ENCODE data around the gene SF3B4. TPM values are rescaled to one million over a fixed set of nuclear protein-coding genes. Genes with fewer than 3 reads are reported as not detected.

Gene SF3B4
- total and polyA plus RNA-seq, 2 of the 13 experiments (the other 11 are each of a cell fraction or from before 2014, with no cell fraction given): 13.8 to 14.8 TPM

- Histone ChIP-seq H3K27me3 (ENCODE audit: control insufficient read depth in 1 of 2, insufficient read depth in 2 of 2, low read length in 2 of 2) (no peaks in the 10 kb centered on the region), H3K9me3 (ENCODE audit: low read length) (no peaks in the 10 kb centered on the region), H3K4me2 (ENCODE audit: low read depth, low read length) (no peak overlapping the region), H3K79me2 (ENCODE audit: insufficient read depth, low read length) (no peaks in the 10 kb centered on the region), H4K20me1 (ENCODE audit: insufficient read depth, low read length) (no peaks in the 10 kb centered on the region), H3K4me3 (replicated peaks in 1 of 3; ENCODE audit: insufficient read depth in 1 of 3, low read depth in 2 of 3, low read length in 3 of 3) (no peak overlapping the region), H3K4me1 (ENCODE audit: insufficient read depth, low read length) (peaks cover 11% of the 10 kb centered on the region), H2AFZ (ENCODE audit: low read length) (no peak overlapping the region), H3K27ac (ENCODE audit: extremely low read length, insufficient read depth, low read length) (no peak overlapping the region), H3K9ac (ENCODE audit: insufficient read depth, low read depth, low read length) (no peak overlapping the region), H3K36me3 (replicated peaks in 1 of 2; ENCODE audit: control insufficient read depth in 1 of 2, insufficient read depth in 2 of 2, low read length in 2 of 2) (peaks cover 22 to 61% of the 10 kb centered on the region in 2 experiments)
- intact Hi-C loops (cut with micrococcal nuclease; ENCODE audit: unreplicated experiment) (loop anchor here (10.0 kb wide), 1 partner anchor 197 kb away; no protein-coding TSS in a partner anchor), in situ Hi-C loops (cut with HindIII; ENCODE audit: extremely low pct_ligation_motif_present, low pct_unique_long_range_greater_than_20kb) (loop anchor here (10.0 kb wide), 1 partner anchor 227 kb away; no protein-coding TSS in a partner anchor)
- no peak for TF ChIP-seq ZNF451 (CRISPR knock-in tag; IDR thresholded peaks at IDR 0.05)
- TF ChIP-seq GTF3A (CRISPR knock-in tag; conservative IDR thresholded peaks at IDR 0.05): no peak
- no peak for TF ChIP-seq MZF1 (CRISPR knock-in tag; IDR thresholded peaks at IDR 0.05; ENCODE audit: borderline replicate concordance)
- TF ChIP-seq KLF6 (CRISPR knock-in tag; IDR thresholded peaks at IDR 0.05): no peak
- no peak for TF ChIP-seq CBFB (CRISPR knock-in tag; IDR thresholded peaks at IDR 0.05)
- no peak for TF ChIP-seq ZNF446 (CRISPR knock-in tag; IDR thresholded peaks at IDR 0.05)
- no peak for TF ChIP-seq ZNF740 (CRISPR knock-in tag; IDR thresholded peaks at IDR 0.05)
- FAIRE-seq (no peak), DNase-seq (ENCODE audit: low spot score) (no peak), ATAC-seq (no peak)
- no TSS peak for BruUV-seq (replicated peaks)
- ChIA-PET POLR2A (no interaction called here), CTCF (ENCODE audit: low intra/inter-chr PET ratio, low total read pairs) (no interaction called here)
Observed at GRCh38 chr1:149967646-149968045, 40.0 kb upstream of the SF3B4 start.

GRCh38 chr1:149967041-149967440 lies 39.4 kb upstream of the SF3B4 start:
- no peaks in the 10 kb centered on the region for H3K79me2 ChIP-seq (ENCODE audit: insufficient read depth, low read length)
- DNase-seq (ENCODE audit: low spot score) (no peak), ATAC-seq (peak; percentile 39; the same call in 1 of the 3 replicates), FAIRE-seq (no peak)
- no TSS peak for BruUV-seq (replicated peaks)
- no peaks in the 10 kb centered on the region for H4K20me1 ChIP-seq (ENCODE audit: insufficient read depth, low read length)
- no peak overlapping the region for H3K9ac ChIP-seq (ENCODE audit: insufficient read depth, low read depth, low read length)
- in situ Hi-C loops (cut with HindIII; ENCODE audit: extremely low pct_ligation_motif_present, low pct_unique_long_range_greater_than_20kb): loop anchor here (10.0 kb wide), 1 partner anchor 228 kb away; no protein-coding TSS in a partner anchor
- TF ChIP-seq ZNF383 (CRISPR knock-in tag; IDR thresholded peaks at IDR 0.05; ENCODE audit: borderline replicate concordance) (no peak), ZMYM3 (CRISPR knock-in tag; IDR thresholded peaks at IDR 0.05) (no peak), ZGPAT (CRISPR knock-in tag; IDR thresholded peaks at IDR 0.05) (no peak), SKI (IDR thresholded peaks at IDR 0.05; ENCODE audit: partially characterized antibody) (no peak)
- ChIA-PET POLR2A (no interaction called here), CTCF (ENCODE audit: low intra/inter-chr PET ratio, low total read pairs) (no interaction called here)
- H3K4me1 ChIP-seq (ENCODE audit: insufficient read depth, low read length): peaks cover 11% of the 10 kb centered on the region
- H3K27me3 ChIP-seq (ENCODE audit: control insufficient read depth in 1 of 2, insufficient read depth in 2 of 2, low read length in 2 of 2): no peaks in the 10 kb centered on the region
- intact Hi-C loops (cut with micrococcal nuclease; ENCODE audit: unreplicated experiment): loop anchor here (10.0 kb wide), 1 partner anchor 198 kb away; no protein-coding TSS in a partner anchor
- H3K4me3 ChIP-seq (replicated peaks in 1 of 3; ENCODE audit: insufficient read depth in 1 of 3, low read depth in 2 of 3, low read length in 3 of 3): no peak overlapping the region
- H2AFZ ChIP-seq (ENCODE audit: low read length): no peak overlapping the region
- H3K4me2 ChIP-seq (ENCODE audit: low read depth, low read length): no peak overlapping the region
- H3K9me3 ChIP-seq (ENCODE audit: low read length): no peaks in the 10 kb centered on the region
- 94% methylated on average over 3 of the region's 3 CpGs for WGBS (ENCODE audit: low lambda C conversion rate)
- H3K27ac ChIP-seq (ENCODE audit: extremely low read length, insufficient read depth, low read length): no peak overlapping the region
- peaks cover 19 to 61% of the 10 kb centered on the region in 2 experiments for H3K36me3 ChIP-seq (replicated peaks in 1 of 2; ENCODE audit: control insufficient read depth in 1 of 2, insufficient read depth in 2 of 2, low read length in 2 of 2)

All from HepG2 (cell line).